ENCODE results near the gene MYZAP.

GRCh38 chr15:57606048-57606447 lies 14.3 kb downstream of the MYZAP start:
- TF ChIP-seq POLR2A (IDR thresholded peaks at IDR 0.05; ENCODE audit: low read depth, low read length) (no peak), POU2F2 (IDR thresholded peaks at IDR 0.05; ENCODE audit: low read depth, low read length) (no peak), POLR2AphosphoS5 (IDR thresholded peaks at IDR 0.05; ENCODE audit: low read depth, low read length) (no peak), TAF1 (IDR thresholded peaks at IDR 0.05; ENCODE audit: low read depth, low read length) (no peak)

Measured in GM12891 (cell line).